ENCODE results near the gene SOS2. TPM values are rescaled to one million over a fixed set of nuclear protein-coding genes. Genes with fewer than 3 reads are reported as not detected.

SOS2 gene
- total and polyA plus RNA-seq, 2 donors (not counting 1 experiment from before 2014, with no cell fraction given): 9.6 to 51.0 TPM

DNA sequence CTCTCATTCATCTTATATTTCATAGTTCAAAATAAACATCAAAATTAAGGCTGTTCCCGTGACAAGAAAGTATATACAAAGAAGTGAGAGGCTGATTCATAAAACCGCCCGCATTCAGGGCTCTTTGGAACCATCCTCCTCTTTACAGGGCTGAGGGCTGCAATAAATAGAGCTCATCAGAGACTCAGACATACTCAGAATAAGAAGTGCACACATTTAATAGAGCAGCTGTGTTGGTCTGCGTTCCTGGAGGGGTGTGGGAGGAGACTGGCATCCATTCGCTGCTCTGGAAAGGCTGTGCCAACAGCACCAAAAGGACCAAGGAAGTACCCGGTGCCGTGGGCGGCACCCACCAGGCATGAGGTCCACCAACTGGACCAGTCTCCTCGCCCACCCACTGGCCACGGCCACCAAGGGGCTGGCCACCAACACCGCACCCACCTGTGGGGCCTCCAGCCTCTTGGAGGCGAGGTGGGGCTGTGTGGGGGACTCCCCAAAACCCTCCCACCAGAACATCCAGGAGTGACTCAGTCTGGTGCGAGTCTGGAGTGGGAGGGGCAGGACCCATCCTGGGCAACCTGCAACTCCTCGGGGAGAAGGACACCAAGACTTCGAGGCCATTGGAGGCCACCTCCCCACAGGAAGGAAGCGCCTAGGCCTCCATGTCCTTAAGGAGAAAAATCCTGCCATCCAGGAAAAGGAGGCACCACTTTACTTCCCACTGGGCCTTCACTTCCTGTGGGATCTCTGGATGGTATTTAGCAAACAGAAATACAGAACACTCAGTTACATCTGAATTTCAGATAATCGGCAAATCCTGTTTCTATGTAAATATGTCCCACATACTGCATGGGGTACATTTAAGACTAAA, 147.7 kb downstream of the SOS2 start:
- peaks cover 83% of the 10 kb centered on the region for H3K4me1 Mint-ChIP-seq
- ChIA-PET CTCF (interaction anchor here (1.0 to 3.6 kb wide), 7 partner anchors 10 to 221 kb away, joined by 3 to 27 read pairs (median 15); no protein-coding TSS in a partner anchor), POLR2A (interaction anchor here (0.8 to 2.9 kb wide), 6 partner anchors 21 to 221 kb away, joined by 3 to 32 read pairs (median 4); no protein-coding TSS in a partner anchor)
- H3K9me3 Mint-ChIP-seq (ENCODE audit: insufficient read depth): no peaks in the 10 kb centered on the region
- H3K27ac Mint-ChIP-seq: peak overlapping the region; percentile 96
- H3K27me3 Mint-ChIP-seq: no peaks in the 10 kb centered on the region
- WGBS (ENCODE audit: insufficient coverage): 84% methylated on average over 13 of the region's 17 CpGs
- ATAC-seq (ENCODE audit: low read depth): peak; percentile 13
- peak overlapping the region; percentile 77 for H3K4me3 Mint-ChIP-seq
- Histone ChIP-seq H3K36me3 (replicated peaks in 1 of 2; ENCODE audit: control extremely low read depth in 1 of 2, control insufficient read depth in 1 of 2, extremely low read depth in 1 of 2, insufficient read depth in 2 of 2, low read length in 1 of 2) (peaks cover 0 to 7% of the 10 kb centered on the region in 2 experiments), H3K4me1 (ENCODE audit: control insufficient read depth in 2 of 2, insufficient read depth in 2 of 2, low read length in 2 of 2) (peaks cover 80 to 86% of the 10 kb centered on the region in 2 donors), H3K27ac (ENCODE audit: low read length in 2 of 2) (peak overlapping the region; percentile 95 to 100), H3K27me3 (replicated peaks in 1 of 4; ENCODE audit: control extremely low read depth in 1 of 4, control insufficient read depth in 3 of 4, insufficient read depth in 4 of 4, low read length in 3 of 4) (no peaks in the 10 kb centered on the region), H3K4me3 (ENCODE audit: control extremely low read depth in 1 of 5, extremely low read depth in 1 of 5, insufficient read depth in 1 of 5, low read depth in 2 of 5, low read length in 4 of 5) (peak overlapping the region in 1 of 5 experiments; percentile 20), H2AFZ (ENCODE audit: insufficient read depth, low read depth, low read length, poor library complexity, severe bottlenecking) (peak overlapping the region; percentile 10), H4K20me1 (ENCODE audit: control insufficient read depth, insufficient read depth, low read length, poor library complexity, severe bottlenecking) (no peaks in the 10 kb centered on the region), H3K9ac (ENCODE audit: low read length) (peak overlapping the region; percentile 44), H3K4me2 (replicated peaks; ENCODE audit: low read depth, low read length, poor library complexity, severe bottlenecking) (peak overlapping the region; percentile 68), H3K79me2 (ENCODE audit: control insufficient read depth, insufficient read depth, low read length) (peaks cover 33% of the 10 kb centered on the region), H3K9me3 (ENCODE audit: control extremely low read depth in 1 of 3, control insufficient read depth in 2 of 3, insufficient read depth in 1 of 3, low read length in 2 of 3) (no peaks in the 10 kb centered on the region)
- no peak for TF ChIP-seq EZH2 (IDR thresholded peaks at IDR 0.05; ENCODE audit: borderline replicate concordance, insufficient read depth, low read depth, low read length, poor library complexity, severe bottlenecking)
- no peak for TF ChIP-seq CTCF (IDR thresholded peaks at IDR 0.05)
- no peak for DNase-seq
- intact Hi-C loops (cut with micrococcal nuclease): loop anchor here (1.0 to 2.0 kb wide), 6 partner anchors 8 to 221 kb away; no protein-coding TSS in a partner anchor
